Activated CD8-positive, alpha-beta T cell treated with anti-CD3 and anti-CD28 coated beads for 36 hours (primary cell): ENCODE data around the gene LRBA. TPM values are rescaled to one million over a fixed set of nuclear protein-coding genes. Genes with fewer than 3 reads are reported as not detected.

ENCODE experiments used
- ATAC-seq: fragments of 200-7000 bp; cut with Tn5 transposase; one replicate; pipeline ENCODE4 v1.10.0; 2021; ENCODE audit warnings: mild to moderate bottlenecking, moderate library complexity
- CTCF ChIA-PET: fragments of 350-600 bp; sonication (Branson Sonifier 250); formaldehyde crosslinking; loops from one replicate; lab custom pipeline; 2021; ENCODE audit warnings: antibody characterized with exemption; lab: Charles Lee
- POLR2A ChIA-PET: fragments of 350-600 bp; sonication (Branson Sonifier 250); formaldehyde crosslinking; loops from one replicate; lab custom pipeline; 2021; ENCODE audit warnings: antibody characterized with exemption; lab: Charles Lee
- DNase-seq: peaks from one replicate; pipeline ENCODE4 v3.0.0-alpha.2; 2020
- H3K27ac Mint-ChIP-seq: one replicate; pipeline ENCODE4 v1.8.0; 2021; ENCODE audit warnings: mild to moderate bottlenecking, mixed read lengths
- H3K27me3 Mint-ChIP-seq: one replicate; pipeline ENCODE4 v1.8.0; 2021; ENCODE audit warnings: mixed read lengths
- H3K36me3 Mint-ChIP-seq: one replicate; pipeline ENCODE4 v1.8.0; 2021; ENCODE audit warnings: low read depth, mixed read lengths
- H3K4me1 Mint-ChIP-seq: one replicate; pipeline ENCODE4 v1.8.0; 2021; ENCODE audit warnings: low read depth, mixed read lengths
- H3K4me3 Mint-ChIP-seq: one replicate; pipeline ENCODE4 v1.8.0; 2021; ENCODE audit warnings: mild to moderate bottlenecking, moderate library complexity, mixed read lengths
- H3K9me3 Mint-ChIP-seq: one replicate; pipeline ENCODE4 v1.8.0; 2021; ENCODE audit warnings: mixed read lengths
- intact Hi-C: fragments of 100-400 bp; cut with micrococcal nuclease; formaldehyde crosslinking; loops from one replicate; pipeline ENCODE4 v1.10.0; 2022
- total RNA-seq, 2 experiments: library from RNA; stranded (reverse); gene quantifications; one replicate each; pipeline ENCODE4 v1.2.3, GENCODE V29; 2021
- TF ChIP-seq, protein P1 (sequence below): fragments of 200-600 bp; IDR thresholded peaks from one replicate; pipeline ENCODE4 v1.8.0; 2022; ENCODE audit warnings: antibody characterized with exemption, mild to moderate bottlenecking

The LRBA gene
- total RNA-seq, 2 experiments from 2014 or later: 48.1 to 52.5 TPM

DNA sequence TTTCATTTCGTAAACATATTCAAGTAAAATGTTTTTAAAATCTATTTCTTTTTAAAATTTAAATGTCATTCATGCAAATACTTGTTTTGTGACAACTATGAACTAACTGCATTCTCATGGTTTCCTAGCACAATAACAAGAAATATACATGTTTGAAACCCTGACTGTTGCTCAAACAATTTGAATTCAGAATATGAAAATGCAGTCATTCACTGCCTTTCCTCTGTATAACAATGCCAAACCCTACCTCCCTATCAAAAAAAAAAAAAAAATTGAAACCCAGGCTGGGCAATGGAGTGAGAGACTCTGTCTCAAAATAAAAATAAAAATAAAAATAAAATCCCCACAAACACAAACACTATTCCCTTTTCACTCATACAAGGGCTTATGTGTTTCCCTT, 391.0 kb downstream of the LRBA start:
- intact Hi-C loops: no loop called here
- no peak for DNase-seq
- no peaks in the 10 kb centered on the region for H3K27me3 Mint-ChIP-seq
- ChIA-PET CTCF (no interaction called here), POLR2A (no interaction called here)
- no peak overlapping the region for H3K4me3 Mint-ChIP-seq
- no peak overlapping the region for H3K27ac Mint-ChIP-seq
- H3K4me1 Mint-ChIP-seq: peaks cover 3% of the 10 kb centered on the region
- TF ChIP-seq, protein P1, sequence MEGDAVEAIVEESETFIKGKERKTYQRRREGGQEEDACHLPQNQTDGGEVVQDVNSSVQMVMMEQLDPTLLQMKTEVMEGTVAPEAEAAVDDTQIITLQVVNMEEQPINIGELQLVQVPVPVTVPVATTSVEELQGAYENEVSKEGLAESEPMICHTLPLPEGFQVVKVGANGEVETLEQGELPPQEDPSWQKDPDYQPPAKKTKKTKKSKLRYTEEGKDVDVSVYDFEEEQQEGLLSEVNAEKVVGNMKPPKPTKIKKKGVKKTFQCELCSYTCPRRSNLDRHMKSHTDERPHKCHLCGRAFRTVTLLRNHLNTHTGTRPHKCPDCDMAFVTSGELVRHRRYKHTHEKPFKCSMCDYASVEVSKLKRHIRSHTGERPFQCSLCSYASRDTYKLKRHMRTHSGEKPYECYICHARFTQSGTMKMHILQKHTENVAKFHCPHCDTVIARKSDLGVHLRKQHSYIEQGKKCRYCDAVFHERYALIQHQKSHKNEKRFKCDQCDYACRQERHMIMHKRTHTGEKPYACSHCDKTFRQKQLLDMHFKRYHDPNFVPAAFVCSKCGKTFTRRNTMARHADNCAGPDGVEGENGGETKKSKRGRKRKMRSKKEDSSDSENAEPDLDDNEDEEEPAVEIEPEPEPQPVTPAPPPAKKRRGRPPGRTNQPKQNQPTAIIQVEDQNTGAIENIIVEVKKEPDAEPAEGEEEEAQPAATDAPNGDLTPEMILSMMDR: no peak
- H3K36me3 Mint-ChIP-seq: peaks cover 7% of the 10 kb centered on the region
- H3K9me3 Mint-ChIP-seq: no peaks in the 10 kb centered on the region
- no peak for ATAC-seq

DNA sequence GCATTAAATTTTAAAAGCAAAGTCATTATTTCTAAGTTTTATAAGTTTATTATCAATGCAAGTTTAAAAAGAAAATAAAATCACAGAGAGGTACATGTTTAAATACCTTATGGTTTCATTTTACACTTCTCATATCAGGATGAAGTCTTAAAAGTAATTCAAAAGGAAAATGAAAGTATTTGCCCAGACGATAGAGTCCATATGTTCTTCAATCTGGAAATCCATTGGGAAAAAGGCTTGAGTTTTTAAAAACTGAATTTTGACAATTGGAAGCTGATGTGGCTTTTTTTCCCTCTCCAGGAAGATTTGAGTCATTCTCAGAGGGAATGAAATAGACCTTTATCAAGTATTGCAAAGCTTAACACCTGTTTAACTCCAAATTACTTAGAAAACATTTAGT, 396.0 kb downstream of the LRBA start:
- Mint-ChIP-seq H3K27ac (no peak overlapping the region), H3K27me3 (no peaks in the 10 kb centered on the region)

DNA sequence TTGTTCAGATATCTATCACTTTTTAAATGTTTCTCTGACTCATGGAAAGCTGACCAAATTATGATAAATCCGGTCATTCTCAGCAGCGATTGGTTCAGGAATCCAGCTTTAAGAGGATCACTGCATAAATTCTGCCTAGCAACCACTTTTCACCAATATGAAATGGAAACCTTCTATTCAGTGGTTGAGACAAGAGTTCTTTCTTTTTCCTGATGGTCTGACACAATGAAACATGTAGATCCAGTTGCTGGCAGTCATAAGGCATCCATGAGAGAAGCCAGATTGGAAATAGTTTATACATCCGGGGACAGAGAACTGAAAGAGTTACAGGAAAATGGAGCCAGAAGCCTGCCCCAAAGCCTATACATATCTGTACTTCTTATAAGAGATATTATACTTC, 406.0 kb downstream of the LRBA start:
- Mint-ChIP-seq H3K27me3 (no peaks in the 10 kb centered on the region), H3K4me1 (no peaks in the 10 kb centered on the region), H3K9me3 (no peaks in the 10 kb centered on the region), H3K27ac (no peak overlapping the region), H3K36me3 (peaks cover 3% of the 10 kb centered on the region), H3K4me3 (no peak overlapping the region)
- POLR2A ChIA-PET: no interaction called here
- CTCF ChIA-PET: no interaction called here
- no peak for ATAC-seq
- no peak for DNase-seq
- intact Hi-C loops: no loop called here
- TF ChIP-seq, protein P1: no peak

More for the DNA sequence above, 396.0 kb downstream of the LRBA start:
- Mint-ChIP-seq H3K9me3 (no peaks in the 10 kb centered on the region), H3K36me3 (peaks cover 13% of the 10 kb centered on the region), H3K4me3 (no peak overlapping the region), H3K4me1 (peaks cover 3% of the 10 kb centered on the region)
- no peak for ATAC-seq
- CTCF ChIA-PET: no interaction called here
- TF ChIP-seq, protein P1: no peak
- intact Hi-C loops: no loop called here
- DNase-seq: no peak
- POLR2A ChIA-PET: no interaction called here

DNA sequence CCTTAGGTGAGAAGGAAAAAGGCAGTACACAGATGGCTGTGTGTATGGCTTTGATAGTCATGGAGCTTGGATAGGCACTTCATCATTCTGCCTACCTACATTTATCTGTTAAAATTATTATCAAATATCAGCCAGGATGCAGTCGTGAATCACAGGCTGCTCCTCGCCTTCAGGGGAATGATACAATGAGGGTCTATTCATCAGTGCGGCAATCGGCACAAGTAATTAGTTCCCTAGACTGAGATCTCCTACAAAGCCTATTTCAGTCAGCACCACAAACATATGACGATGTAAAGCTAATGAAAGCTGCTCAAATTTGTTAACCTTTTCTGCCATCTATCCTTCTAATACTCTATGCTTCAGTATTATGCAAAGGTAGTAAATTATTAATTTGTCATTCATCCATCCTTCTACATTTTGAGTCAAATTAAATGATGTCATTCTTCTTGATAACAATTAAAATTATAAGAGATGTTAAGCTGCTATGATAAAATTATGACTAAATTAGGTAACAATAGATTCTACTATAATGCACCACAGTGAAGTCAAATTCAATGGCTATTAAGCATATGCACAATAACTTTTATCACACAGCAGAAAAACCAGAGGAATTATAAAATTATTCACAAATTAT, 414.2 kb downstream of the LRBA start:
- no peak for DNase-seq
- ChIA-PET CTCF (interaction anchor here (1.0 kb wide), 1 partner anchor 9 kb away, joined by 3 read pairs; no protein-coding TSS in a partner anchor), POLR2A (no interaction called here)
- Mint-ChIP-seq H3K4me1 (no peaks in the 10 kb centered on the region), H3K9me3 (no peaks in the 10 kb centered on the region), H3K36me3 (peaks cover 6% of the 10 kb centered on the region), H3K27me3 (no peaks in the 10 kb centered on the region), H3K4me3 (no peak overlapping the region), H3K27ac (no peak overlapping the region)
- no peak for ATAC-seq
- intact Hi-C loops: no loop called here
- TF ChIP-seq, protein P1: no peak

DNA sequence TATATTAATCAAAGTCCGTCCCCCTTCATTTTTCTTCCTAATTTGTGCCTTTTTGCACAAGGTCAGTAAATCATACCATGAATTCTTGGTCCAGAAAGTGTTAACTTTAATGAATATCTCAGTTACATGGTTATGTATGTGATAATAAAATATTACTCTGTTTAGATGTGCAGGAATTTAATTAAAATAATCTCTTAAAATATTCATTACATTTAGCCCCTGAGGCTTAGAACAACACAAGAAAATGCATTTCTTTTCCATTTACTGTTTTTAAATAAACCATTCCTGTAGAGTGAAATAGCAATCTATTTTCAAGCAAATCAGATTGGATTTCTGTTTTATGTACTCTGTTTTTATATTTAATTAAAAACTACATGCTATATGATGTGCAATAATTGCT, 415.5 kb downstream of the LRBA start:
- Mint-ChIP-seq H3K4me1 (no peaks in the 10 kb centered on the region), H3K27ac (no peak overlapping the region), H3K9me3 (no peaks in the 10 kb centered on the region), H3K27me3 (no peaks in the 10 kb centered on the region), H3K4me3 (no peak overlapping the region), H3K36me3 (peaks cover 6% of the 10 kb centered on the region)
- intact Hi-C loops: no loop called here
- CTCF ChIA-PET: no interaction called here
- POLR2A ChIA-PET: no interaction called here
- no peak for ATAC-seq
- no peak for DNase-seq
- TF ChIP-seq, protein P1: no peak
